Fibroblast of lung (primary cell): ENCODE results near the gene DIP2A. TPM values are rescaled to one million over a fixed set of nuclear protein-coding genes. Genes with fewer than 3 reads are reported as not detected.

Experiments used
- DNase-seq, 2 donors: peaks; one replicate each; pipeline versions ENCODE4 v3.0.0 to v3.0.0-alpha.2; 2010; ENCODE audit warnings: low read depth in 2 of 2
- H2AFZ ChIP-seq: 2 replicates; pipeline ENCODE4 v1.5.1; 2012; ENCODE audit warnings: low read length, control low read depth, inconsistent platforms
- H3K27ac ChIP-seq: 2 replicates; pipeline ENCODE4 v1.5.1; 2011; ENCODE audit warnings: low read length, control low read depth; ENCODE audit not compliant: insufficient read depth
- H3K27me3 ChIP-seq: 2 replicates; pipeline ENCODE4 v1.5.1; 2011; ENCODE audit warnings: mild to moderate bottlenecking, low read length; ENCODE audit not compliant: control insufficient read depth, insufficient read depth
- H3K36me3 ChIP-seq: 2 replicates; pipeline ENCODE4 v1.5.1; 2011; ENCODE audit warnings: low read length; ENCODE audit not compliant: control insufficient read depth, insufficient read depth
- H3K4me1 ChIP-seq: 2 replicates; pipeline ENCODE4 v1.5.1; 2011; ENCODE audit warnings: low read length; ENCODE audit not compliant: control insufficient read depth, insufficient read depth; ENCODE audit errors: extremely low read depth
- H3K4me2 ChIP-seq: 2 replicates; pipeline ENCODE4 v1.5.1; 2011; ENCODE audit warnings: low read length, control low read depth; ENCODE audit not compliant: insufficient read depth; ENCODE audit errors: extremely low read depth
- H3K4me3 ChIP-seq, 4 experiments: fragments of 200-600 bp in 1 of 4; sonication (generic) in 1 of 4; replicated peaks in 1 of 4; 2 replicates each; pipeline ENCODE4 v1.5.1; 2011 to 2016; ENCODE audit warnings: low read length in 4 of 4, low read depth in 3 of 4, mild to moderate bottlenecking in 3 of 4, control low read depth in 2 of 4, inconsistent platforms in 1 of 4, mixed read lengths in 1 of 4; ENCODE audit not compliant: insufficient read depth in 1 of 4; ENCODE audit errors: control extremely low read depth in 1 of 4
- H3K79me2 ChIP-seq: 2 replicates; pipeline ENCODE4 v1.5.1; 2012; ENCODE audit warnings: mild to moderate bottlenecking, low read length, inconsistent platforms; ENCODE audit not compliant: control insufficient read depth, insufficient read depth
- H3K9ac ChIP-seq: 2 replicates; pipeline ENCODE4 v1.5.1; 2011; ENCODE audit warnings: mild to moderate bottlenecking, low read length, control low read depth; ENCODE audit not compliant: insufficient read depth
- H3K9me3 ChIP-seq: 2 replicates; pipeline ENCODE4 v1.5.1; 2012; ENCODE audit warnings: low read depth, low read length; ENCODE audit not compliant: control insufficient read depth, insufficient read depth
- H4K20me1 ChIP-seq: 2 replicates; pipeline ENCODE4 v1.5.1; 2011; ENCODE audit warnings: low read length; ENCODE audit not compliant: control insufficient read depth, insufficient read depth; ENCODE audit errors: extremely low read depth
- CTCF ChIP-seq, 2 donors: IDR thresholded peaks in 1 of 2; conservative IDR thresholded peaks in 1 of 2; 1 replicate in 1 of 2; 2 replicates in 1 of 2; pipeline ENCODE4 v1.5.1; 2011 to 2012; ENCODE audit warnings: low read length in 2 of 2, control low read depth in 1 of 2, inconsistent platforms in 1 of 2, low read depth in 1 of 2, mild to moderate bottlenecking in 1 of 2
- EZH2 ChIP-seq: IDR thresholded peaks from 2 replicates; pipeline ENCODE4 v1.5.1; 2012; ENCODE audit warnings: low read length, control low read depth, mild to moderate bottlenecking; ENCODE audit errors: missing control alignments
- polyA plus RNA-seq, 2 donors: library from polyadenylated mRNA; depleted of rRNA in 1 of 2; stranded (reverse) in 1 of 2; unstranded in 1 of 2; fragments of >200 nt; gene quantifications; 2 replicates each; pipeline ENCODE4 v1.2.1, GENCODE V29; 2011 to 2012; ENCODE audit warnings: missing spikeins in 1 of 2
- total RNA-seq: library from RNA; depleted of rRNA; stranded (reverse); fragments of >200 nt; gene quantifications from 2 replicates; pipeline ENCODE4 v1.2.1, GENCODE V29; 2014

DIP2A gene
- total and polyA plus RNA-seq, 2 donors (not counting 1 experiment from before 2014, with no cell fraction given): 16.3 to 21.1 TPM

DNA sequence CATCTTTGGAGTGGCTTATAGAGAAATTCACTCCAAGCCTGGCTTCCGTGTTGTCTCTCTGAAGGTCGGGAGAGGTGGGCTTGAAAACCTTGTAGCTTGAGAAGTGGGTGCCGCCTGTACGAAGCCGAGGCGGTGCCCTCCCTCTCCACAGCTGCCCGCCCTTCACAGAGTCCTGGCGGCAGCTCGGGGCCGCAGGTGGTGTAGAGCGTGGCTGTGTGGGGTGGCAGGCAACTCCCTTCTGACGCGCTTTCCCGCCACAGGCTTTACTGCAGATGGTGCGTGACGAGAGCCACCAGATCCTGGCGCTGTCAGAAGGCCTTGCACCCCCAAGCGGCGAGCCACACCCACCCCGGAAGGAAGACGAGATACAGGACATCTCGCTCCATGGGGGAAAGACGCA is 33.1 kb upstream of the DIP2A start:
- Histone ChIP-seq H3K9ac (no peak overlapping the region), H3K4me1 (no peaks in the 10 kb centered on the region), H4K20me1 (no peaks in the 10 kb centered on the region), H3K27me3 (no peaks in the 10 kb centered on the region), H3K4me3 (no peak overlapping the region), H3K36me3 (peaks cover 18% of the 10 kb centered on the region), H2AFZ (no peak overlapping the region), H3K27ac (no peak overlapping the region), H3K9me3 (no peaks in the 10 kb centered on the region), H3K79me2 (no peaks in the 10 kb centered on the region), H3K4me2 (no peak overlapping the region)
- TF ChIP-seq EZH2 (no peak), CTCF (conservative IDR thresholded peaks at IDR 0.05 in 1 of 2, IDR thresholded peaks at IDR 0.05 in 1 of 2; ENCODE audit: low read depth in 1 of 2, low read length in 2 of 2) (no peak)
- DNase-seq: no peak

DNA sequence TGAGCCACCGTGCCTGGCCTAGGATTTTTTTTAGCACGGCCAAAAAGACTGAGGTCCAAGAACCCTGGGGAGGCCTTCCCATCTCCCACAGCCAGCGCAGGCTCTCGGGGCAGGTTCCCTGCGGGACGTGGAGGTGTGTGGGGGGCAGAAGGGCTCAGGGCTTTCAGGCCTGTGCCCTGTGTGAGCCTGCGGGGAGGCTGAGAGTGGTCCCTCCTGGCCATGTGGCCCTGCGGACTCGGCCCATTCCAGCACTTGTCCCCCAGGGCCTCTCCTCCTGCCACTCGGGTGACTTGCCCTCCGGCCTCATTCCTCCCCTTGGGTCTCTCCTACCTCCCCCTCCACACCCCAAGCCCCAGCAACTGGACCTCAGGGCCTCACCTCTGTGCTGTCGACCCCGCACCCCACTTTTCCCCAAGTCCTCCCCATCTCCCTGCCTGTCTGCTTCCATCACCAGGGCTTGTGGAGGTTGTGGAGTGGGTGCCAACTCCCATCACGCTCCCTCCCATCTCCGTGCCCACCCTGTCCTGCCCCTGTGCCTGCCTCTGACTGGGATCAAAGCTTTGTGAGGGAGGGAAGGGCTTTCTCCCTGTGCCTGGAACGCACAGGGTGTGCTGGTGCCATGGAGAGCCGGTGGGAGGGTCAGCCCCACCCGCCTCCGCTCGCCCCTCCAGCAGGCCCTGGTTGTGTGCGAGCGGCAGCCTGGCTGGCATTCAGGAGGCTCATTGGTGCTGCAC is 32.2 kb upstream of the DIP2A start:
- Histone ChIP-seq H3K79me2 (no peaks in the 10 kb centered on the region), H3K4me3 (no peak overlapping the region), H3K27ac (no peak overlapping the region), H2AFZ (no peak overlapping the region), H3K4me2 (no peak overlapping the region), H4K20me1 (no peaks in the 10 kb centered on the region), H3K9ac (no peak overlapping the region), H3K27me3 (no peaks in the 10 kb centered on the region), H3K9me3 (no peaks in the 10 kb centered on the region), H3K36me3 (peaks cover 19% of the 10 kb centered on the region), H3K4me1 (no peaks in the 10 kb centered on the region)
- TF ChIP-seq EZH2 (no peak), CTCF (conservative IDR thresholded peaks at IDR 0.05 in 1 of 2, IDR thresholded peaks at IDR 0.05 in 1 of 2; ENCODE audit: low read depth in 1 of 2, low read length in 2 of 2) (no peak)
- DNase-seq: no peak

- Histone ChIP-seq H3K4me2 (no peak overlapping the region), H3K4me1 (no peaks in the 10 kb centered on the region), H3K9ac (no peak overlapping the region), H3K9me3 (no peaks in the 10 kb centered on the region), H3K4me3 (no peak overlapping the region), H3K79me2 (no peaks in the 10 kb centered on the region), H3K27me3 (no peaks in the 10 kb centered on the region), H2AFZ (no peak overlapping the region), H3K27ac (no peak overlapping the region), H4K20me1 (no peaks in the 10 kb centered on the region), H3K36me3 (peaks cover 20% of the 10 kb centered on the region)
- DNase-seq: no peak
- TF ChIP-seq EZH2 (no peak), CTCF (conservative IDR thresholded peaks at IDR 0.05 in 1 of 2, IDR thresholded peaks at IDR 0.05 in 1 of 2; ENCODE audit: low read depth in 1 of 2, low read length in 2 of 2) (no peak)
Measured at GRCh38 chr21:46427516-46427915, 31.2 kb upstream of the DIP2A start.
